Esophagus squamous epithelium (tissue), 5 donors: ENCODE results near the gene DESI2. TPM values are rescaled to one million over a fixed set of nuclear protein-coding genes. Genes with fewer than 3 reads are reported as not detected.

ENCODE experiments used
- DNase-seq: peaks from one replicate; lab custom pipeline; 2025; lab: John Stamatoyannopoulos, UW
- H3K27ac ChIP-seq, 4 donors: fragments of 200-600 bp; sonication (generic); one replicate each; pipeline ENCODE4 v1.5.1; 2016 to 2019; ENCODE audit warnings: mild to moderate bottlenecking in 1 of 4
- H3K27me3 ChIP-seq, 4 donors: fragments of 200-600 bp; sonication (generic); 1 replicate in 3 of 4; 2 replicates in 1 of 4; pipeline versions ENCODE4 v1.5.1 to v1.6.0; 2017 to 2021; ENCODE audit warnings: antibody characterized with exemption in 1 of 4
- H3K36me3 ChIP-seq, 3 donors: fragments of 200-600 bp; sonication (generic); one replicate each; pipeline ENCODE4 v1.5.1; 2016 to 2019
- H3K4me1 ChIP-seq, 3 donors: fragments of 200-600 bp; sonication (generic); one replicate each; pipeline ENCODE4 v1.5.1; 2017 to 2019
- H3K4me3 ChIP-seq, 4 donors: fragments of 200-600 bp; sonication (generic); 1 replicate in 3 of 4; 2 replicates in 1 of 4; pipeline ENCODE4 v1.5.1; 2016 to 2019; ENCODE audit warnings: mild to moderate bottlenecking in 2 of 4, moderate library complexity in 1 of 4
- H3K9me3 ChIP-seq, 3 donors: fragments of 200-600 bp; sonication (generic); one replicate each; pipeline ENCODE4 v1.5.1; 2016 to 2019
- CTCF ChIP-seq, 6 experiments: fragments of 450-650 bp in 4 of 6; fragments of 200-600 bp in 2 of 6; sonication (generic) in 2 of 6; IDR thresholded peaks; one replicate each; pipeline ENCODE4 v1.5.1; 2016 to 2019; ENCODE audit warnings: antibody characterized with exemption in 6 of 6, mild to moderate bottlenecking in 4 of 6, moderate library complexity in 4 of 6
- POLR2A ChIP-seq, 4 donors: fragments of 450-650 bp; IDR thresholded peaks; one replicate each; pipeline ENCODE4 v1.6.1; 2017; ENCODE audit warnings: antibody characterized with exemption in 4 of 4, mild to moderate bottlenecking in 4 of 4, moderate library complexity in 3 of 4
- WGBS, 2 donors: methylation state at CpG; one replicate each; pipeline ENCODE4 v1.1.5; 2018; 5-methylcytosine and 5-hydroxymethylcytosine counted together
- intact Hi-C: fragments of 100-400 bp; cut with DNase I; formaldehyde crosslinking; loops from one replicate; pipeline ENCODE4 v1.15.0; 2022
- total RNA-seq, 4 donors: library from RNA; depleted of rRNA; stranded (reverse); fragments of >200 nt; gene quantifications; one replicate each; pipeline ENCODE4 v1.1.0, GENCODE V29; 2016
- donor health status: DM: yes; HTN: yes; CAD: no.

DESI2 gene
- total RNA-seq, 4 donors from 2014 or later, result 18.8 to 32.0 (median 30.4) TPM

GRCh38 chr1:244653439-244654107 is 647 bp downstream of the DESI2 start:
- Histone ChIP-seq H3K36me3 (peaks cover 0 to 6% (median 0%) of the 10 kb centered on the region in 3 donors), H3K9me3 (no peaks in the 10 kb centered on the region), H3K27me3 (no peaks in the 10 kb centered on the region), H3K4me3 (peak overlapping the region; percentile 72 to 94 (median 87)), H3K27ac (peak overlapping the region; percentile 90 to 96 (median 94)), H3K4me1 (peaks cover 6 to 50% (median 17%) of the 10 kb centered on the region in 3 donors)
- intact Hi-C loops, result no loop called here
- TF ChIP-seq CTCF (IDR thresholded peaks at IDR 0.05), result no peak
- no peak for TF ChIP-seq POLR2A (IDR thresholded peaks at IDR 0.05)
- no peak for DNase-seq
- WGBS, 2 donors, result 2% methylated on average over 11 to 19 of the region's 34 CpGs

- TF ChIP-seq POLR2A (IDR thresholded peaks at IDR 0.05) (no peak), CTCF (IDR thresholded peaks at IDR 0.05) (no peak)
- Histone ChIP-seq H3K4me3 (peak overlapping the region; percentile 72 to 94 (median 87)), H3K4me1 (peaks cover 6 to 56% (median 17%) of the 10 kb centered on the region in 3 donors), H3K36me3 (peaks cover 0 to 9% (median 0%) of the 10 kb centered on the region in 3 donors), H3K9me3 (no peaks in the 10 kb centered on the region), H3K27me3 (no peaks in the 10 kb centered on the region), H3K27ac (peak overlapping the region; percentile 90 to 96 (median 94))
- intact Hi-C loops, result no loop called here
- DNase-seq, result no peak
- 6 to 7% methylated on average over 7 to 8 of the region's 8 CpGs for WGBS, 2 donors
Observed at GRCh38 chr1:244654108-244655038, 1.4 kb downstream of the DESI2 start.

- no peak for DNase-seq
- H3K27ac ChIP-seq, result peak overlapping the region in 1 of 4 donors; percentile 96
- no peaks in the 10 kb centered on the region for H3K27me3 ChIP-seq
- intact Hi-C loops, result no loop called here
- peak overlapping the region in 1 of 4 donors; percentile 91 for H3K4me3 ChIP-seq
- H3K9me3 ChIP-seq, result no peaks in the 10 kb centered on the region
- WGBS, 2 donors, result 81% methylated on average over 1 of the region's 1 CpG
- H3K36me3 ChIP-seq, result peaks cover 0 to 17% (median 0%) of the 10 kb centered on the region in 3 donors
- TF ChIP-seq CTCF (IDR thresholded peaks at IDR 0.05) (no peak), POLR2A (IDR thresholded peaks at IDR 0.05) (no peak)
- peaks cover 6 to 61% (median 17%) of the 10 kb centered on the region in 3 donors for H3K4me1 ChIP-seq
Observed at GRCh38 chr1:244655186-244655585, 2.3 kb downstream of the DESI2 start.

- WGBS, 2 donors, result 77 to 78% methylated on average over 3 of the region's 3 CpGs
- H3K4me1 ChIP-seq, result peaks cover 0 to 54% (median 17%) of the 10 kb centered on the region in 3 donors
Observed at GRCh38 chr1:244657421-244657820, 4.5 kb downstream of the DESI2 start.

More at GRCh38 chr1:244657421-244657820, 4.5 kb downstream of the DESI2 start:
- H3K9me3 ChIP-seq, result no peaks in the 10 kb centered on the region
- H3K36me3 ChIP-seq, result peaks cover 0 to 25% (median 0%) of the 10 kb centered on the region in 3 donors
- intact Hi-C loops, result no loop called here
- no peak overlapping the region for H3K4me3 ChIP-seq
- no peaks in the 10 kb centered on the region for H3K27me3 ChIP-seq
- no peak for TF ChIP-seq CTCF (IDR thresholded peaks at IDR 0.05)
- no peak for TF ChIP-seq POLR2A (IDR thresholded peaks at IDR 0.05)
- no peak overlapping the region for H3K27ac ChIP-seq
- no peak for DNase-seq
